Endometrium (tissue), 2 donors: ENCODE measurements around the gene PCYT2.

ENCODE experiments used
- FAIRE-seq: peaks from 2 replicates; lab custom pipeline; 2012; peaks lifted over from hg19 to GRCh38; lab: Jason Lieb, UNC
- donor health status: control.
- donor health status: control.

PCYT2 gene

GRCh38 chr17:81899514-81900166 is 11.6 kb downstream of the PCYT2 start:
- no peak for FAIRE-seq

GRCh38 chr17:81898885-81899284 is 12.3 kb downstream of the PCYT2 start:
- FAIRE-seq: no peak

- FAIRE-seq: no peak
These were observed 13.0 kb downstream of the PCYT2 start for GRCh38 chr17:81898029-81898866.

- no peak for FAIRE-seq
These were observed 15.8 kb downstream of the PCYT2 start for GRCh38 chr17:81895400-81895799.

GRCh38 chr17:81891303-81891552 is 20.0 kb downstream of the PCYT2 start:
- FAIRE-seq: no peak

- FAIRE-seq: no peak
These were observed 20.5 kb downstream of the PCYT2 start for GRCh38 chr17:81890447-81891302.

- no peak for FAIRE-seq
These were observed 21.6 kb downstream of the PCYT2 start for GRCh38 chr17:81889602-81890001.

- FAIRE-seq: no peak
These were observed 22.1 kb downstream of the PCYT2 start for GRCh38 chr17:81888988-81889595.

GRCh38 chr17:81888105-81888987 is 22.9 kb downstream of the PCYT2 start:
- FAIRE-seq: no peak

GRCh38 chr17:81885869-81886548 is 25.2 kb downstream of the PCYT2 start:
- no peak for FAIRE-seq

- no peak for FAIRE-seq
These were observed 25.7 kb downstream of the PCYT2 start for GRCh38 chr17:81885454-81885853.

- no peak for FAIRE-seq
These were observed 26.2 kb downstream of the PCYT2 start for GRCh38 chr17:81884968-81885367.

GRCh38 chr17:81884520-81884919 is 26.7 kb downstream of the PCYT2 start:
- no peak for FAIRE-seq

GRCh38 chr17:81879121-81879520 is 32.1 kb downstream of the PCYT2 start:
- FAIRE-seq: no peak

- FAIRE-seq: no peak
These were observed 32.9 kb downstream of the PCYT2 start for GRCh38 chr17:81878294-81878693.

- FAIRE-seq: no peak
These were observed 33.6 kb downstream of the PCYT2 start for GRCh38 chr17:81877569-81877968.

- FAIRE-seq: no peak
These were observed 39.6 kb downstream of the PCYT2 start for GRCh38 chr17:81871387-81872230.

GRCh38 chr17:81870981-81871386 is 40.2 kb downstream of the PCYT2 start, which contains the start of gene ARHGDIA:
Gene ARHGDIA (minus strand): TSS chr17:81871337. CDS start chr17:81869930, 1,407 bp downstream.
- FAIRE-seq: no peak

GRCh38 chr17:81870131-81870980 is 40.8 kb downstream of the PCYT2 start:
- FAIRE-seq: no peak
